CD4-positive, alpha-beta T cell (primary cell): Measurements from ENCODE around the gene AGXT. TPM values are rescaled to one million over a fixed set of nuclear protein-coding genes. Genes with fewer than 3 reads are reported as not detected.
A peak's percentile ranks its signal among the peaks of the same experiment; 100 is the strongest.

Source experiments
- ATAC-seq: fragments of 200-7000 bp; cut with Tn5 transposase; one replicate; pipeline ENCODE4 v1.10.0; 2022; ENCODE audit warnings: mild to moderate bottlenecking; ENCODE audit not compliant: poor library complexity
- CTCF ChIA-PET: fragments of 350-600 bp; sonication (Branson Sonifier 250); formaldehyde crosslinking; loops from one replicate; lab custom pipeline; 2021; ENCODE audit warnings: antibody characterized with exemption, inconsistent platforms; lab: Charles Lee
- POLR2A ChIA-PET: fragments of 350-600 bp; sonication (Branson Sonifier 250); formaldehyde crosslinking; loops from one replicate; lab custom pipeline; 2021; ENCODE audit warnings: antibody characterized with exemption, inconsistent platforms; lab: Charles Lee
- DNase-seq, 14 experiments: peaks; one replicate each; pipeline ENCODE4 v3.0.0-alpha.2; 2013 to 2020; ENCODE audit warnings: mixed read lengths in 2 of 14
- H3K27ac ChIP-seq, 2 donors: one replicate each; pipeline versions ENCODE4 v1.5.1 to v1.7.0; 2013; ENCODE audit warnings: low read length in 2 of 2, low read depth in 1 of 2, mild to moderate bottlenecking in 1 of 2
- H3K27me3 ChIP-seq, 2 experiments: 1 replicate in 1 of 2; 2 replicates in 1 of 2; pipeline versions ENCODE4 v1.6.1 to v1.7.0; 2013; ENCODE audit warnings: low read length in 2 of 2, control low read depth in 1 of 2, mild to moderate bottlenecking in 1 of 2, moderate library complexity in 1 of 2; ENCODE audit not compliant: insufficient read depth in 2 of 2, control insufficient read depth in 1 of 2
- H3K36me3 ChIP-seq: one replicate; pipeline ENCODE4 v1.6.1; 2013; ENCODE audit warnings: low read length, control low read depth; ENCODE audit not compliant: insufficient read depth
- H3K4me1 ChIP-seq: one replicate; pipeline ENCODE4 v1.6.1; 2013; ENCODE audit warnings: low read length, control low read depth; ENCODE audit not compliant: insufficient read depth
- H3K4me3 ChIP-seq: one replicate; pipeline ENCODE4 v1.5.1; 2013; ENCODE audit warnings: mild to moderate bottlenecking, low read length, moderate library complexity
- H3K9me3 ChIP-seq, 2 experiments: 1 replicate in 1 of 2; 2 replicates in 1 of 2; pipeline versions ENCODE4 v1.6.1 to v1.7.0; 2013; ENCODE audit warnings: low read length in 2 of 2, mild to moderate bottlenecking in 2 of 2, control low read depth in 1 of 2, moderate library complexity in 1 of 2; ENCODE audit not compliant: control insufficient read depth in 1 of 2, insufficient read depth in 1 of 2
- H3K27ac Mint-ChIP-seq: one replicate; pipeline ENCODE4 v1.8.0; 2020; ENCODE audit warnings: mixed read lengths
- H3K27me3 Mint-ChIP-seq: one replicate; pipeline ENCODE4 v1.8.0; 2021; ENCODE audit warnings: mixed read lengths
- H3K36me3 Mint-ChIP-seq: one replicate; pipeline ENCODE4 v1.8.0; 2021; ENCODE audit warnings: low read depth, mixed read lengths
- H3K4me1 Mint-ChIP-seq: one replicate; pipeline ENCODE4 v1.8.0; 2021; ENCODE audit warnings: low read depth, mixed read lengths
- H3K4me3 Mint-ChIP-seq: one replicate; pipeline ENCODE4 v1.8.0; 2020; ENCODE audit warnings: mild to moderate bottlenecking, mixed read lengths
- H3K9me3 Mint-ChIP-seq: one replicate; pipeline ENCODE4 v1.8.0; 2020; ENCODE audit warnings: mixed read lengths
- intact Hi-C, 2 experiments: fragments of 100-400 bp; cut with DNase I in 1 of 2; cut with micrococcal nuclease in 1 of 2; formaldehyde crosslinking; loops; one replicate each; pipeline versions ENCODE4 v1.15.1 to v1.9.0; 2023 to 2025; cut with DNase I, micrococcal nuclease
- total RNA-seq, 174 experiments: library from RNA in 2 of 174; stranded (reverse) in 2 of 174; gene quantifications; one replicate each; pipeline ENCODE4 v1.2.3 and lab custom pipeline; 2021 to 2026
- TF ChIP-seq, protein P1 (sequence below): fragments of 200-600 bp; IDR thresholded peaks from one replicate; pipeline ENCODE4 v1.8.0; 2022; ENCODE audit warnings: antibody characterized with exemption, mild to moderate bottlenecking

The AGXT gene
- total RNA-seq, 2 experiments from 2014 or later = not detected

DNA sequence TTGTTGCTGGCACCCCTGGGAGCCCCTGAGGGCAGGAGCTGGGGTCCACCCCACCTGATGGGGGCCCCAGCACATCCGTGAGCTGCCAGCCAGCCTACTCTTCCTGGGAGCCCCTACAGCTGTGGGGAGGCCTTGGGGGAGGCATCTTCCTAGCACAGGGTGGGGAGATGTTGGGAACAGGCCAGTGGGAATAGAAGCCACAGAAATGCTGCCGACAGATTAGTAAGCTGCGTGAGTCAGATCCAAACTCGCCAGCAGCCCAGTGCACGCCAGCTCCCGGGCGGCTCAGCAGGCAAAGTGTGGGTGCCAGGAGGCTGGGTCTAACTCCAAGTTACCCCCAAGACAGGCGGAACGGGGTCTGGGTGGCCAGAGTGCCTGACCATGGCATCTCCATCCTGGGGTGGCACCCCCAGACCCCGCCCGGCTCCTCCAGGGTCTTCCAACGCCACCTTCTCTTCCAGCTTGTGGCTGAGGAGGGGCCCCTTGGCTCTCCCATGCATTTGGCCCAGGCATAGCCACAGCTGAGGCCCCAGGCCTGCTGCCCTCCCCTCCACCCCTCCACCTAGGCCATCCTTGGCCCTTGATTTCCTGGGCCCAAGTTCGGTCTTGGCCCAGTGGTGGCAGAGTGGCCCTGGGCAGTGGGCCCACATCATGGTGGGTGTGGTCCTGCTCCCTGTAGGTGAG is 52.8 kb downstream of the AGXT start:
- Histone ChIP-seq H3K36me3 (no peaks in the 10 kb centered on the region), H3K9me3 (no peaks in the 10 kb centered on the region), H3K27me3 (peaks cover 6% of the 10 kb centered on the region in 2 experiments), H3K27ac (no peak overlapping the region), H3K4me1 (no peaks in the 10 kb centered on the region), H3K4me3 (no peak overlapping the region)
- Mint-ChIP-seq H3K27ac (no peak overlapping the region), H3K9me3 (no peaks in the 10 kb centered on the region), H3K36me3 (no peaks in the 10 kb centered on the region), H3K4me3 (no peak overlapping the region), H3K4me1 (no peaks in the 10 kb centered on the region), H3K27me3 (no peaks in the 10 kb centered on the region)
- ChIA-PET POLR2A (no interaction called here), CTCF (no interaction called here)
- intact Hi-C loops = no loop called here
- no peak for ATAC-seq
- peak in 3 of 14 experiments; percentile 3 to 23 (median 6) for DNase-seq
- TF ChIP-seq, protein P1, sequence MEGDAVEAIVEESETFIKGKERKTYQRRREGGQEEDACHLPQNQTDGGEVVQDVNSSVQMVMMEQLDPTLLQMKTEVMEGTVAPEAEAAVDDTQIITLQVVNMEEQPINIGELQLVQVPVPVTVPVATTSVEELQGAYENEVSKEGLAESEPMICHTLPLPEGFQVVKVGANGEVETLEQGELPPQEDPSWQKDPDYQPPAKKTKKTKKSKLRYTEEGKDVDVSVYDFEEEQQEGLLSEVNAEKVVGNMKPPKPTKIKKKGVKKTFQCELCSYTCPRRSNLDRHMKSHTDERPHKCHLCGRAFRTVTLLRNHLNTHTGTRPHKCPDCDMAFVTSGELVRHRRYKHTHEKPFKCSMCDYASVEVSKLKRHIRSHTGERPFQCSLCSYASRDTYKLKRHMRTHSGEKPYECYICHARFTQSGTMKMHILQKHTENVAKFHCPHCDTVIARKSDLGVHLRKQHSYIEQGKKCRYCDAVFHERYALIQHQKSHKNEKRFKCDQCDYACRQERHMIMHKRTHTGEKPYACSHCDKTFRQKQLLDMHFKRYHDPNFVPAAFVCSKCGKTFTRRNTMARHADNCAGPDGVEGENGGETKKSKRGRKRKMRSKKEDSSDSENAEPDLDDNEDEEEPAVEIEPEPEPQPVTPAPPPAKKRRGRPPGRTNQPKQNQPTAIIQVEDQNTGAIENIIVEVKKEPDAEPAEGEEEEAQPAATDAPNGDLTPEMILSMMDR = no peak

DNA sequence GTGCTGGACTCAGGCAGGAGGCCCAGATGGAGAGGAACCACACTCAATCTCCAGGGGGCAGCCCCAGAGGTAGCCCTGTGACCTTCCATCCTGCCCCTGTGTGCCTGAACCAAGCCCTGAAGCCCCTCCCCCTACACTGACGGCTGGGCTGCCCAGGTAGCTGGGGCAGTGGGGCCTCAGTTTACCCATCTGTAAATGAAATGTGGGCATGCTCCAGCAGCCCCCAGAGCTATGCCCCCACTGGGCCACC is 53.3 kb downstream of the AGXT start:
- Histone ChIP-seq H3K9me3 (no peaks in the 10 kb centered on the region), H3K27me3 (peaks cover 1 to 2% of the 10 kb centered on the region in 2 experiments), H3K27ac (no peak overlapping the region), H3K36me3 (no peaks in the 10 kb centered on the region), H3K4me3 (no peak overlapping the region), H3K4me1 (no peaks in the 10 kb centered on the region)
- H3K4me3 Mint-ChIP-seq = no peak overlapping the region
- H3K27ac Mint-ChIP-seq = no peak overlapping the region
- POLR2A ChIA-PET = no interaction called here
- no peak for ATAC-seq
- no peaks in the 10 kb centered on the region for H3K4me1 Mint-ChIP-seq
- CTCF ChIA-PET = no interaction called here
- DNase-seq = no peak
- TF ChIP-seq, protein P1 = no peak
- intact Hi-C loops = no loop called here
- H3K9me3 Mint-ChIP-seq = no peaks in the 10 kb centered on the region
- no peaks in the 10 kb centered on the region for H3K36me3 Mint-ChIP-seq
- no peaks in the 10 kb centered on the region for H3K27me3 Mint-ChIP-seq

DNA sequence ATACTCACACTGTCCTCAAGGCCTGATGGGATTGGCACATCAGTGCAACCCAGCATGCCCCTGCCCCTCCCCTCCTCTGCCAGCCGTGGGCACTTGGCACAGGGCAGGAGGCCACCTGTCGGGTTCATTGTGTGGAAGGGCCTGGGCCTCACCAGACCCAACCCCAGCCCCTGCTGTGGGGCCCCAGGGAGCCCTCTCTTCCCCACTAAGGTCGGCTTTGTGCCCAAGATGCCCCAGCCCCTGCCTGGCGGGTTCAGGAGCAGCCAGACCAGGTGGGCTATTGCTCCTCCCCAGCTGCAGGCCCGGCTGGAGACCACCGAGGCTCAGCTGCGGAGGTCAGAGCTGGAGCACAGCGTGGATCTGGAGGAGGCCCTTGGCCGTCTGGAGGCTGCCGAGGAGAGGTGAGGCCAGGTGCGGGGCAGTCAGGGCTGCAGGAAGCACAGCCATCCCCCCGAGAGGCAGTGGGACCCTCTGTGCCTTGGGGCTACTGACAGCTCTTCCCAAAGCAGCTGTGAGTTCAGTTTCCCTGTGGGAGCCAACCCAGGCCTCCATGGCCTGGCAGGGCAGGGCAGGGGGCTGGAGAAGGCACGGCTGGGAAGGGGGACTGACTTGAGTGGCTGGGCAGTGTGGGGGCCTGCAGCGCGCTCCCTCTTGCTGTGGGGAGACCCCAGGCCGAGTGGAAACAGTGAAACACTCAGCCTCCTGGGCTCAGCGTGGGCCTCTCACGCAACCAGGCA is 53.8 kb downstream of the AGXT start:
- ChIA-PET CTCF (no interaction called here), POLR2A (no interaction called here)
- Mint-ChIP-seq H3K27me3 (no peaks in the 10 kb centered on the region), H3K4me3 (no peak overlapping the region), H3K27ac (no peak overlapping the region), H3K4me1 (no peaks in the 10 kb centered on the region), H3K9me3 (no peaks in the 10 kb centered on the region), H3K36me3 (no peaks in the 10 kb centered on the region)
- ATAC-seq (no peak), DNase-seq (peak in 1 of 14 experiments; percentile 11)
- Histone ChIP-seq H3K4me1 (no peaks in the 10 kb centered on the region), H3K27ac (no peak overlapping the region), H3K27me3 (no peaks in the 10 kb centered on the region), H3K36me3 (no peaks in the 10 kb centered on the region), H3K4me3 (no peak overlapping the region), H3K9me3 (no peaks in the 10 kb centered on the region)
- TF ChIP-seq, protein P1 = no peak
- intact Hi-C loops = no loop called here
